Activated naive CD4-positive, alpha-beta T cell treated with anti-CD3 and anti-CD28 coated beads, Interleukin-2, amount 50 U/mL, for 16 hours (primary cell): ENCODE data around the gene AK5.
"Not testable (repeated sequence)": the region's sequence is repeated elsewhere in the genome, so short reads cannot be mapped to it uniquely, and the experiment has no call there.

Source experiments
- DNase-seq: peaks from one replicate; pipeline ENCODE4 v3.0.0-alpha.2; 2020

AK5 gene

DNA sequence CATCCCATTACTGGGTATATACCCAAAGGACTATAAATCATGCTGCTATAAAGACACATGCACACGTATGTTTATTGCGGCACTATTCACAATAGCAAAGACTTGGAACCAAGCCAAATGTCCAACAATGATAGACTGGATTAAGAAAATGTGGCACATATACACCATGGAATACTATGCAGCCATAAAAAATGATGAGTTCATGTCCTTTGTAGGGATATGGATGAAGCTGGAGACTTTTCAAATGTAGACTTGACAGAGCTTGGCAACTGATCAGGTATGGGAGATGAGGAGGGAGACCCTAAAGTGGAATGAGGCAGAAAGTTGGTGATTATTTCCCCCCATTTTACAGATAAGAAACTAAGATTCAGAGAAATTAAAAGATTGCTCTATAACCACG is 230.8 kb downstream of the AK5 start:
- DNase-seq = not testable (repeated sequence)

DNA sequence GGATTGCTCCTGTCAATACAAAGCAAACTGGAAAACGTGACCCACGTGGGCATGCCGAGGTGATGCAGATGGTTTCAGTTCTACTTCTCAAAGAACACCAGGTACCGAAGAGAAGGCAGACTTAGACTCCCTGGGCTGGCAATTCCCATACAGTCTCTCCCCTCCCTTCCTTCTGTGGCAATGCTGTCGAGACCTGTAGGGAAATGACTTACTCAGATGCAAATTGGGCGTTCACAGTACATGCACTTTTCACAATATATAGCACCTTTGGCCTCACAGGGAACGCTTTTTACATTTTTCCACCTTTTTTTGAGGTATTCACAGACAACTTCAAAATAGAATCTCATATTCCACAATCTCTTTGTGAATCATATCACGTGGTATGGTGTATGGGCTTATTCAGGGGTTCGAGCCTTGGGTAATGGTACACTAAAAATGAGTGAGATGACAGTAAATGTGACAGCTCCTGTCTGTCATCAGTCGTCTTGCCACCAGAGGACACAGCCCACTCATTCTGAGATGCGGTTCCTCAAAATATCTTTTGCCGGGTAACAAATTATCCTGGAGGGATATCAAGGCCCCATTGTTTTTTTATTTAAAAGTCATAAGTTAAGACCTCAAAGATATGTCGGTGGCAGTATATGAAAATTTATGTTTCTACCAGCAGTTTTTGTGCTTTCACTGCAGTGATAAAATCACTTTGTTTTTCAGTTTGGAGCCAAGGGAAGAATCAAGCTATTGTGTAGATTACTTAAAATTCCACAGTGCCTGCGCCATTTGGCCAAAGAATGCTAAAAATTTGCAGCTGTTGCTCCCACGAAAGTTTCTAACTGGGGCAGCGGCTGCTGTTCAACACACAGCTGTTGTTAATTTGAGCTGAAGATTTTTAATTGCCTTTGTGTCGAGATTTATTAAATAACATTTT is 232.3 kb downstream of the AK5 start:
- DNase-seq = no peak

DNA sequence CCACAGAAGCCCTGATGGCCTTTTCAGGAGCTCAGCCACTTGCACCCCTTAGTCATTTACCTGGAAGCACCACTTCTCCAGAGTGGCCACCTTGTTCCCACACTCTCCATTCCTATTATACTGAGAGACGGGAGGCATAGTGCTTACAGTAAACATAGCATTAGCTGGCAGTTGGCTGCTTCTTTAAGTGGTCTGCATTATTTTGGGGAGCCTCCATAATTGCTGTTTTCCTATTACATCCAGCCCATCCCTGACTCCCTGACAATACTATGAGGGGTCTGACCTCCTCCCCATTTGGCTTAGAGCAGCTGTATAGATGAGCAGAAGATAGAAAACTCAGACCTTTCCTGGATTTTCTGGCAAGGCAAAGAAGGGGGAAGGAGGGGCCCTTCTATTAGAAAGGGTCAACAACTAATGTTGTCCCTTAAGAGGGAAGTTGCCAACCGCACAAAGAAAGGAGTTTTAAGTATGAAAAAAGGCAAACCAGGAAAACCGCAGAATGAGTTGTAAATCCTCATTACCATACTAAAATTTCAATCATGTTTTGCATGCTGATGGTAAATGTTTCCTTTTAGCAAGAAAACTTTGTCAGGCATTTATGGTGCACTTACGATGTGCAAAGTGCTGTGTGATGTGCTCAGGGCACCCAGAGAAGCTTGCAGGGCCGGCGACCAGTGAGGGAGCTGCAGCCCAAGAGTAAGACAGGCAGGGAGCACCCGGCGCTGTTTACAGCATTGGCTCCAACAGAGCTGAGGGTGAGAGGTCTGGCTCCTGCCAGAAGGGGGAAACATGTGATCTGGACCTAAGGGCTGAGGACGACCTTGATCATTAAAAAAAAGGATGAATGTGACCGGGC is 233.3 kb downstream of the AK5 start:
- DNase-seq = no peak

DNA sequence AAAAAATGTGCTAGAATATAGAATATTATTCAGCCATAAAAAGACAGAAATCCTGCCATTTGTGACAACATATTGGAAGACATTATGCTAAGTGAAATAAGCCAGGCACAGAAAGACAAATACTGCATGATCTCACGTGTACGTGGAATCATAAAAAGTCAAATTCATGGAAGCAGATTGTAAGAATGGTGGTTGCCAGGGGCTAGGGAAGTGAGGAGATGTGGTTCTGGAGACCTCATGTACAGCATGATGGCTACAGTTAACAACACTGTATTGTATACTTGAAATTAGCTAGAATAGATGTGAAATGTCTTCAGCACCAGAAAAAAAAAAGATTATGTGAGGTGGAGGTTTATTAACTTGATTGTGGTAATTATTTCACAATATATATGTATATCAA is 234.3 kb downstream of the AK5 start:
- no peak for DNase-seq

DNA sequence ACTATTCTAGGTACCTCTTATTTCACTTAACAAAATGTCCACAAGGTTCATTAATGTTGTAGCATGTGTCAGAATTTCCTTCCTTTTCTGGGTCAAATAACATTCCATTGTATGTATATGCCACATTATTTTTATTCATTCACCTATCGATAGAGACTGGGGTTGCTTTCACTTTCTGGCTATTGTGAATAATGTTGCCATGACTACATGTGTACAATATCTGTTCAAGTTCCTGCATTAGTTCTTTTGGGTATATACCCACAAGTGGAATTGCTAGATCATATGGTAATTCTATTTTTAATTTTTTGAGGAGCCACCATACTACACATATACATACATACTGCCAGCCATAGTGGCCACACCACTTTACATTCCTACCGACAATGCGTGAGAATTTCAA is 242.2 kb downstream of the AK5 start:
- no peak for DNase-seq

DNA sequence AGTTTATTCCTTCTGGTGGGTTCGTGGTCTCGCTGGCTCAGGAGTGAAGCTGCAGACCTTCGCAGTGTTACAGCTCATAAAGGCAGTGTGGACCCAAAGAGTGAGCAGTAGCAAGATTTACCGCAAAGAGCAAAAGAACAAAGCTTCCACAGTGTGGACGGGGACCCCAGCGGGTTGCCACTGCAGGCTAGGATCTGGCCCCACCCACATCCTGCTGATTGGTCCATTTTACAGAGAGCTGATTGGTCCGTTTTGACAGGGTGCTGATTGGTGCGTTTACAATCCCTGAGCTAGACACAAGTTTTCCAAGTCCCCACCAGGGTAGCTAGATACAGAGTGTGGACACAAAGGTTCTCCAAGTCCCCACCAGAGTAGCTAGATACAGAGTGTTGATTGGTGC is 249.3 kb downstream of the AK5 start:
- DNase-seq = not testable (repeated sequence)

DNA sequence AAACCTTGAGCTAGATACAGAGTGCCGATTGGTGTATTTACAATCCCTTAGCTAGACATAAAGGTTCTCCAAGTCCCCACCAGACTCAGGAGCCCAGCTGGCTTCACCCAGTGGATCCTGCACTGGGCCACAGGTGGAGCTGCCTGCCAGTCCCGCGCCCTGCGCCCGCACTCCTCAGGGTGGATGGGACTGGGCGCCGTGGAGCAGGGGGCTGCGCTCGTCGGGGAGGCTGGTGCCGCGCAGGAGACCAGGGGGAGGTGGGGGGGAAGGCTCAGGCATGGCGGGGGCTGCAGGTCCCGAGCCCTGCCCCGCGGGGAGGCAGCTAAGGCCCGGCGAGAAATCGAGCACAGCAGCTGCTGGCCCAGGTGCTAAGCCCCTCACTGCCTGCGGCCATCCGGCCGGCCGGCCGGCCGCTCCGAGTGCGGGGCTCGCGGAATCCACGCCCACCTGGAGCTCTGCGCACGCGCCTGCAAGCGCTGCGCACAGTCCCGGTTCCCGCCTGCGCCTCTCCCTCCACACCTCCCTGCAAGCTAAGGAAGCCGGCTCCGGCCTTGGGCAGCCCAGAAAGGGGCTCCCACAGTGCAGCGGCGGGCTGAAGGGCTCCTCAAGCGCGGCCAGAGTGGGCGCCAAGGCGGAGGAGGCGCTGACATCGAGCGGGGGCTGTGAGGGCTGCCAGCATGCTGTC is 249.9 kb downstream of the AK5 start:
- not testable (repeated sequence) for DNase-seq

DNA sequence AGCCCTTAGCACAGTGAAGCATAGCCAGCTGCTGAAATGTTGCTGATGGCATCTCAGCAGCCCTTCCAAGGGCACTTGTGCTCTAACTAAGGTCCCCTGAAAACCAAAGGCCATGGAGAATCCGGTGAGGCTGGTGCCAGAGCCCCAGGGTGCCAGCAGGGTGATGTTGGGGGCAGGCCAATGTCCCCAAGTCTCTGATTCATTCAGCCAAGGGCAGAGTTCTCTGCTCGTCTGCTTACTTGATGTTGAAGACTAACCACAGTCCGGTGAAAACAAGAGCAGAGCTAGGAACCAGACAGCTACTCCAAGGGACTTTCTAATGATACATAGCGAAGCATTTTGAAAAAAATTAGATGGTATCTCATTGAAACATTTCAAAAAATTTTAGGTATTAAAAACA is 250.8 kb downstream of the AK5 start:
- no peak for DNase-seq

DNA sequence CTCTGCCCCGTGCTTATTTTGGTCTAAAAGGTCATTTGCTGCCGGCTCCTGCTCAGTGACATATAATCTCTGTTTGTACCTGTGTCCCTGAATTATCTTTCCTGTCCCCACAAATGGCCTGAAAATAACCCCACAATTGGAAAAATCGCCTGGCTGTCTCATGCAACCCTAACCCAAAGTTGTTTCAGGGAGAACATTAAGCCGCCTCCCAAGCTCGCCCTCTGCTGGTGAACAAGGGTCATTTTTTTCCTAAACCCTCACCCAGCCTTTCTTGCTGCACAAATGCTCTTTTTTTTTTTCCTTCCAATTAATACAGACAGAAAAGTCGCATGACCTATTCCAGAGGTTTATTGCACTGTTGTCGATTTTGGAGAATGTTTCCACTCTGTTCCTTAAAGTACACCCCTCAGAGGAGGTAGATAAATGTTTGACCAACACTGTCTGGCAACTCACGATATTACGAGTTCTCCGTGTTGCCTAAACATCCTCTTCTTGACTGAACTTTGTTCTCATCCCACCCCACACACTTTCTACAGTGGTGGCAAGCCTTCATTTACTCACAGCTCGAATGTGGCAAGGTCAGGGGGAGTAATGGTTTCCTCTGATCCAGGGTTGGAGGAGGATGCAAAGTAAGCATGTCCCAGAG is 252.0 kb downstream of the AK5 start:
- peak; percentile 60 for DNase-seq

DNA sequence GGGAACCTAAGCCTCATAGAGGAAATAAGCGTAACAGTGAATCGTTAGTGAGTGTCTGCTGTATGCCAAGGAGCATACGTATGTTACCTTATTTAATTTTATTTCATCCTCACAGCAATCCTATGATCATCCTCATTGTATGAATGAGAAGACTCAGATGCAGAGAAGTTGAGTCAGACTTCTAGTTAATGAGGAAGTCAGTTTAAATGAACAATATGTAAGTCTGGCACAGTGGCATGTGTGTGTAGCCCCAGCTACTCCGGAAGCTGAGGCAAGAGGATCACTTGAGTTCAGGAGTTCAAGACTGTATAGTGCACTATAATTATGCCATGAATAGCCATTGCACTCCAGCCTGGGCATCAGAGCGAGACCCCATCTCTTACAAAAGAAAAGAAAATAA is 252.6 kb downstream of the AK5 start:
- DNase-seq = no peak

DNA sequence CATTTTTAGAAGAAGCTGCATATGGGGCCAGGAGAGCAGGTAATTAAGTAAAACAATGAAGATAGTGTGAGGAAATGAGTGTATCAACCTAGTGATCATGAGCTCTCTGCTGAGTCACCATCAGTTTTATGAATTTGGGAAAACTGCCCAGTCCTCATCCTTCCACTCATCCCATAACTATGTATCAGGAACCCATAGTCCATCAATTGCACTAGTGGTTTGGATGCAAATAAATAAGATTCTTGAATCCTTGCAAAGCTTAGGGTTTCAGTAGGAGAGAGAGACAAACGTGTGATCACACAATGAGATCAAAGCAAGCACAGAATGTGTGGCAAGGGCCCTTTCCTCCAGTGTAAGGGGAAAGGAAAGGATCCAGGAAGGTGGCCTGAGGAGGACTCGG is 255.0 kb downstream of the AK5 start:
- DNase-seq = no peak

DNA sequence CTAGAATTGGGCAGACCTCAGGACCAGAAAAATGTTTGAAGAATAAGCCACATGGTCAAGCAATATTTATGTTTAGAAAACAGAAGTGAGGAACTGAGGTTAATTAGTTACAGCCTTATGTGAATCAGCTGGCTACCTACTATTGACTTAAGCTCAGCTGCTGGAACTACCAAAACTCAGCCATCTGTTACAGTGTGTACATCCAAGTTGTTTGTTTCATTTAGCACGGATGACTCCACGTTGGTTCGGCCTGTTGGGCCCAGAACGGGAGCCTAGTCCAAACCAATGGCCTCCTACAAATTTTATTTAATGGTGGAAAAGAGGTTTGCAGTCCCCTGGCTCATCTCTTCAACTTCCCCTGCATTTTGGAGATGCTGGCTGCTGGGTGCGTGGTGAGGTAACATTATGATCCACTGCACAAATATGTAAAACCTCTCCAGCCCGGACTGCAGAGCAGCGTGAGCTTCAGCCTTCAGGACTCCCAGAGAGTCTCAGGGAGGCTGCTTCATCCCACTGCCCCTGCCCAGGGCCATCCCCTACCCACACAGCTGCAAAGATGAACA is 257.2 kb downstream of the AK5 start:
- no peak for DNase-seq

DNA sequence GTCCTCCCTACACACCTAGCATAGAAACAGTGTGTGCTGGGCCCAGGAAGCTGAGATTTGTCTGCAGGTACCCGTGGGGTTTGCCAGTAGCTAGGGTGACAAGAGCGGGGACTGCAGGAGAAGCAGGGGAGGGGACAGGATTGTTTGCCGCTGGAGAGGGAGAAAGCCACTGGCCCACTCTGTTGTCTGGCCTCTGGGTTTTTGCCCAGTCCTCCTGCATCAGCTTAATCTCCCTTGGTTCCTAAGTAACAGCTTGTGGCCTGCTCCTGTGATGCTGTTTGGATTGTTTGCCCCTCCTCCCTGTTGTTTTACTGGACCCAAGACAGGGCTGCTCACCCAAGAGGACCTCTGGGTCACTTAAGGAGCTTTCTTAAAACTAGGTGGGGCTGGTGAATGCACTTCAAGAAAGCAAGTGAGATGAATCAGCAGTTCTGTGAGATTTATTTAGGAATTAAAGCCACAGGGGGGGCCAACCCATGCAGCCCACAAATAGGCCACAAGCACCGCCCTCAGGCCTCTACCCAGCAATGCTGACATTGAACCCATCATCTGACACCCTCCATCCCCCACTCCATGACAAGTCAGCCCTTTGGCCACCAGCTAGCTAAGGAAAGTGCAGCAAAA is 257.8 kb downstream of the AK5 start:
- DNase-seq = no peak

DNA sequence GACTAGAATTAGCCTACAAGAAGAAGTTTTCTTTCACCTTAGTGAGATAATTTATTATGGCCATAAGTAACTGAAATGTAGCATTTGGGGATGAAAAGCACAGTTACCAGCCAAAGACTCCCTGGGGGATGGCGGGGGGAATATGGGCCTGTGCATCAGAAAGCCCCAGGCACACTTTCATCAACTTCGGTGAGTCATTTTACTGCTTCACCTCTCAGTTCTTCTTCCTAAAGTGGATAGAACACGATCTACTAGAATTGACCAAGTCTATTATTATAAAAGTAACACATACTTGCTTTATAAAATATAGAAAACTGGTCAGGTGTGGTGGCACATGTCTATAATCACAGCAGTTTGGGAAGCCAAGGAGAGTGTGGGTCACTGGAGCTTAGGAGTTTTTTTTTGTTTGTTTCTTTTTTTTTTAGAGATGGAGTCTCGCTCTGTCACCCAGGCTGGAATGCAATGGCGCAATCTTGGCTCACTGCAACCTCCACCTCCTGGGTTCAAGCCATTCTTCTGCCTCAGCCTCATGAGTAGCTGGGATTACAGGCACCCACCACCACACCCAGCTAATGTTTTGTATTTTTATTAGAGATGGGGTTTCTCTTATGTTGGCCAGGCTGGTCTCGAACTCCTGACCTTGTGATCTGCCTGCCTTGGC is 258.8 kb downstream of the AK5 start:
- no peak for DNase-seq

DNA sequence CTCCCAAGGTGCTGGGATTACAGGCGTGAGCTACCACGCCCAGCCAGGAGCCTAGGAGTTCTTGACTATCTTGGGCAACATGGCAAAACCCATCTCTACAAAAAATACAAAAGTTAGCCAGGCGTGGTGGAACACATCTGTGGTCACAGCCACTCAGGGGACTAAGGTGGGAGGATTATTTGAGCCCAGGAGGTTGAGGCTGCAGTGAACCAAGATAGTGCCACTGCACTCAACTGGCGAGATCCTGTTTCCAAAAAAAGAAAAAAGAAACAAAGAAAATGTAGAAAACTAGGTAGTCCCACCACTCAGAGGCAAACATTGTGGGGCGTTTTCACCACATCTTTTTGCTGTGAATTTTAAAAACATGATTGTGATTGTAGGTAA is 259.3 kb downstream of the AK5 start:
- DNase-seq = no peak

DNA sequence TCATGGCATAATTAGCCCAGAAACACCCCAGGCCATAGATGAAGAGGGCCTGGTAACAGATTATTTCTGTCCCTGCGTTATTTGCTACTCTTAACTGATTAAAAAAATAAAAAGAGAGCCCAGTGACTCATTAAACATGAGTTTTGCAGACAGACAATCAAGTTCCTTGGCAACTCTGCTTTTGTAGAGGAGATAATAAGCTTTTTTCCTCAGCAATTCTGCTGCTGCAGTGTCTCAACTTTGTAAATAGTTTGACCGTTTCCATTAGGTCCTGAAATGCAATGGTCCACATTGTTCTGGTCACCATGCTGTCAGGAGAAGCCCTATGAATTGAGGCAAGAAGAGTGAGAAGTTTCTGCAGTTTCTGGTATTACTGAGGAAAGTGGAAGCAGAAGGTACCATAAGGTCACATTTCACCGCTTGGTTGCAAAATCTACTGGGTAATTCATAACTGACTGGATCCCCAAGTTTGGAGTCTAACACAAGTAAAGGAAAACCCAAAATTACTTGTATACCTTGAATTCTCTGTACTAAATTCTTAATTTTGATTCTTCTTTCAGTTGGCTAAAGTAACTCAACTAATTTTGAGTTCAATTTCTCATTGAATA is 261.1 kb downstream of the AK5 start:
- DNase-seq = no peak

DNA sequence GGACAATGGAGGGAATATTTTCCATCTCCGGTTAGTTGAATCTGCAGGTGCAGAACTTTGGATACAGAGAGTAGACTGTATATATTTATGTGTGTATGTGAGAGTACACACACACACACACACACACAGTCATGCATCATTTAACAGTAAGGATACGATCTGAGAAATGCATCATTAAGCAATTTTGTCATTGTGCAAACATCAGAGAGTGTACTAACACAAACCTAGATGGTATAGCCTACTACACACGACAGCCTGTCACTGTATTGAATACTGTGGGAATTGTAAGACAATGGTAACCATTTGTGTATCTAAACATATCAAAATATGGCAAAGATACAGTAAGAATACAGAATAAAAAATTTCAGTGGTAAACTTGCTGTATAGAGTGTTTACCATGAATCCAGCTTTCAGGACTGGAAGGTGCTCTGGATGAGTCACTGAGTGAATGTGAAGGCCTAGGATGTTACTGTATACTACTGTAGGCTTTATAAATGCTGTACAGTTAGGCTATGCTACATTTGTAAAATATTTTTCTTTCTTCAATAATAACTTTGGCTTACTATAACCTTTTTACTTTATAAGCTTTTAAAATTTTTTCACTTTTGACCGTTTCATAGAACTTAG is 262.1 kb downstream of the AK5 start:
- DNase-seq = no peak

DNA sequence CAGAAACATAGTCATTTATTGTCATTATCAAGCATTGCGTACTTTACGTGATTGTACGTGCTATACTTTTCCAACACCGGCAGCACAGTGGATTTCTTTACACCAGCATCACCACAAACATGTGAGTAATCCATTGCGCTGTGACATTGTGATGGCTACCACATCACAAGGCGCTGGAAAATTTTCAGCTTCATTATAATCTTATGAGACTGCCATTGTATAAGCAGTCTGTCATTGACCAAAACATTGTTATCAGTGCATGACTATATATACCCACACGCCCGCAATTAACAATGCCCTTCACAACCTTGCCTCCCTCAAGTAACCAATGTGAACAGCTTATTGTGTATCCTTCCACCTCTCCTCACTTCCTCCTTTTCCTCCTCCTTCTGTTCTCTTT is 263.0 kb downstream of the AK5 start:
- DNase-seq = no peak

DNA sequence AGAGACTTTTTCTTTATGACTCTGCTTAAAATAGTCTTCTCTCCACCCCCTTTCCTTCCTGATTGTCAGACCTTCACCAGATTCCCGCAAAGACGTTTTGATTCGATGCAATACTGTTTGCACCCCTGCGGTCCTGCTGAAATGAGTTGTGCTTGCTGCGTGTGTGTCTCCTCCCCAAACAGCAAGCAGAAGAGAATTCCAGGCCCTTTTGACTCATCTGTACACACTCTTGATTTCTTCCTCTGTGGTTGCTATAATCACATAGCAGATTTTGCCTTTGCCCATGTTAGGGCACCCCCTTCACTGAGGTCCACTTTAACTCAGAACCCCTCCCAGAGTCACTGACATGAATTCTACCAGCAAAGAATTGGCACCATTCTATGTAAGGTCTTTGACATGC is 264.2 kb downstream of the AK5 start:
- DNase-seq = no peak

DNA sequence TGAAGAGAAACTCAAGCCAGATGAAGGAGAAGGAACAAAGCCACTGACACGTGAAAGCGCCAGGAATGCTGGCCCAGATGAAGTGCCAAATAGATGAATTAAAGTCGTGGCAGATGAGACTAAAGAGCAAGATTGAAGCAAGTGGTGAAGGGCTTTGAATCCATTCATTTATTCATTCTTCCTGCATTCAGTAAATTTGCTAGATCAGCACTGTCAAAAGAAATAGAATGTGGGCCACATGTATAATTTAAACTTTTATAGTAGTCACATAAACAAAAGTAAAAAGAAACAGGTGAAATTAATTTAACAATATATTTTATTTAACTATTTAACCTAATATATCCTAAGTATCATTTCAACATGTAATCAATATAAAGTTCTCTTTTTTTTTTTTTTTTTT is 265.1 kb downstream of the AK5 start:
- DNase-seq = no peak

DNA sequence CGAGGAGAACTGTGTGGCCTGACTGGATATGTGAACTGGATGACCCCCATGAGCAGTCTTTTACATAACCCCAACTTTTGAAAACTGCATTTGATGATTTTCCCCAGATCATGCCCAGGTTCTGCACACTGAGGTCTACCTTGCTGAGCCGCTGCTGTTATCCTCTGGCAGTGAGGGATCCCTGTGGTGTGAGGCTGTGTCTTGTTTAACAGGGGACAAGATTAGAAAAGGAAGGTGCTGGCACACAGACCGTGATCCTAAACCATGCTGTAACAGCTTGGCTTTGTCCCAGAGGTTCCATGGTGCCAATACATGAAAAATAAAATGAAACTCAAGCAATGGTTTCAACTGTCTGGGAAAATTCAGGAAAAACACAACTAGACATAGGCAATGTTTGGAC is 266.5 kb downstream of the AK5 start:
- no peak for DNase-seq
